Duodenal mucosa (tissue), 2 donors: ENCODE results near the gene TGIF2.
A peak's percentile ranks its signal among the peaks of the same experiment; 100 is the strongest.
"Not testable (repeated sequence)": the region's sequence is repeated elsewhere in the genome, so short reads cannot be mapped to it uniquely, and the experiment has no call there.

Source experiments
- H3K27ac ChIP-seq: one replicate; pipeline ENCODE4 v1.7.0; 2013; ENCODE audit warnings: low read depth, low read length
- H3K27me3 ChIP-seq, 2 donors: one replicate each; pipeline ENCODE4 v1.7.0; 2013; ENCODE audit warnings: low read length in 2 of 2, control low read depth in 1 of 2; ENCODE audit not compliant: insufficient read depth in 2 of 2, control insufficient read depth in 1 of 2
- H3K36me3 ChIP-seq, 2 donors: one replicate each; pipeline ENCODE4 v1.7.0; 2013; ENCODE audit warnings: low read length in 2 of 2, control low read depth in 1 of 2; ENCODE audit not compliant: insufficient read depth in 2 of 2, control insufficient read depth in 1 of 2
- H3K4me1 ChIP-seq, 2 donors: one replicate each; pipeline ENCODE4 v1.7.0; 2013; ENCODE audit warnings: low read length in 2 of 2, control low read depth in 1 of 2; ENCODE audit not compliant: insufficient read depth in 2 of 2, control insufficient read depth in 1 of 2
- H3K4me3 ChIP-seq, 2 donors: one replicate each; pipeline ENCODE4 v1.7.0; 2013; ENCODE audit warnings: low read length in 2 of 2, low read depth in 1 of 2
- H3K9ac ChIP-seq, 2 donors: one replicate each; pipeline ENCODE4 v1.7.0; 2013; ENCODE audit warnings: low read length in 2 of 2, low read depth in 1 of 2
- H3K9me3 ChIP-seq, 2 donors: one replicate each; pipeline ENCODE4 v1.7.0; 2013; ENCODE audit warnings: low read length in 2 of 2, control low read depth in 1 of 2; ENCODE audit not compliant: control insufficient read depth in 1 of 2

Gene TGIF2

DNA sequence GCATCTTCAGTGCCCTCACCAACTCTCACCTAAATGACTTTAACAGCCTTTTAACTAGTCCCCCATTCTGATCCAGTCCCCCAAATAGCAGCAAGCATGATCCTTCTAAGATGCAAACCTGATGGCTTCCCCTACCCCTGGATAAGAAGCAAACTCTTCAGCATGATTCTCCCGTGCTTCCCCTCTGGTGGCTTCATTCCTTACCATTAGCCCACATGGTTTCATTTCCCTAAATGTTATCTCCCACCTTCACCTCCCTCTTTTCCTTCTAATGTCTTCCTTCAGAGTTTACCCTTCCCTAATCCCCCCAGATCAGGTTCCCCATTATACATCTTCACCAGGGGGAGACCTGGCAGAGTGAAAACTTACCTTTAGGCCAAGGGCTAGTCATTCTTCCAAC lies 28.1 kb downstream of the TGIF2 start:
- Histone ChIP-seq H3K4me1 (peaks cover 10 to 15% of the 10 kb centered on the region in 2 donors), H3K27me3 (no peaks in the 10 kb centered on the region), H3K4me3 (no peak overlapping the region), H3K36me3 (no peaks in the 10 kb centered on the region), H3K9ac (no peak overlapping the region), H3K27ac (no peak overlapping the region), H3K9me3 (no peaks in the 10 kb centered on the region)

DNA sequence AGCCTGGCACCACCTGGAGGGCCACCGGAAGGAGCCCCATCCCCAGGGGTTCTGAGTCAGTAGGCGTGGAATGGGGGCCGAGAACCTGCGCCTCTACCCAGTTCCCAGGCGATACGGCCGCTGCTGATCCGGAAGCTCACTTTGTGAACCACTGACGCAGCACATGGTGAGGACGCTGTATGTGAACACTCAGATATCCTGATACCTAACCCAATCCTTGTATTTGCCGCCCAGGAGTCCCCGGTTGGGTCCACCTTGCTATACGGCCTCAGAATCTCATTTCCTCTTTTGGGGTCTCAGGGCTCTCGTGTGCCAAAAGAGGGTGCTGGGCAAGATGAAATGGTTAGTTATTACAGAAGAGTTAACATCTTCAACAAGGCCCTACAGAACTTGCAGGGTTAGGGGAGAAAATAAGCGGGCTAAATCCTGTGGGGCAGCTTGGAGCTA lies 31.6 kb downstream of the TGIF2 start:
- no peaks in the 10 kb centered on the region for H3K9me3 ChIP-seq
- H3K36me3 ChIP-seq, result peaks cover 11 to 21% of the 10 kb centered on the region in 2 donors
- H3K4me1 ChIP-seq, result peaks cover 21 to 25% of the 10 kb centered on the region in 2 donors
- H3K9ac ChIP-seq, result peak overlapping the region; percentile 76 to 99
- H3K27ac ChIP-seq, result peak overlapping the region; percentile 91
- H3K27me3 ChIP-seq, result no peaks in the 10 kb centered on the region
- H3K4me3 ChIP-seq, result peak overlapping the region; percentile 61 to 72

DNA sequence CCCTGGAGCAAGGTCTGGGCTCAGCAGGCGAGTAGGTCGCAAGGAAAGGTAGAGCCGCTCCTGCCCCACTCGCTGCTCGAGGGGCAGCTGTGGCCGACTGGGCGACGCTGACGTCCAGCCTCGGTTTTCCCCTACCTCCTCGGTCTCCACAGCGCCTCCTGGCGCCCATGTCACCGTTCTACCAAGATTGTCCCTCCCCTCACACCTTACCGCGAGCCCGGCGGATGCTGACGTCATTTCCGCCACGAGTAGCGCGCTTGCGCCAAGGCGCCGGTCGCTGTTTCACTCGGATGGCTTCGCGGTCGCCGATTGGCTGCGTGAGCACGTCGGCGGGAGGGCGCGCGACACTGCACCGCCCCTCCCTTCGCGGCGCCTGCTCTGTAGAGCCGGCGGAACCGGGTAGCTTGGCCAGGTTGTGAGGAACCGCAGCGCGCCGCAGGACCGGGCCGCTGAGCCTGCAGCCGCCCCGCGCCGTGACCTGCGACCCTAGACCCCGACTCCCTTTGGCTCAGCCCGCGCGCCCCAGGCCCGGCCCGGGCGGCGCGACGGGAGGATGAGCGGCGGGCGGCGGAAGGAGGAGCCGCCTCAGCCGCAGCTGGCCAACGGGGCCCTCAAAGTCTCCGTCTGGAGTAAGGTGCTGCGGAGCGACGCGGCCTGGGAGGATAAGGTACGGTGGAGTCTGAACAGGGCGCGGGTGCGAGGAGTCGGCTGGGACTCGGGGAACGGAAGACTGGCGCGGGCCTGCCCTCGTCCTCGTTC lies 32.2 kb downstream of the TGIF2 start, which contains the start of gene RAB5IF:
TSS of gene RAB5IF (plus strand) at position 381 of the 759 bp plus-strand sequence. CDS start at position 554, 173 bp downstream.
- H3K9ac ChIP-seq, result peak within 1 kb of the TSS; percentile 94 to 99
- H3K27me3 ChIP-seq, result no peaks in the 10 kb centered on the region
- H3K27ac ChIP-seq, result peak within 1 kb of the TSS; percentile 91
- H3K4me1 ChIP-seq, result peaks cover 21 to 25% of the 10 kb centered on the region in 2 donors
- H3K9me3 ChIP-seq, result no peaks in the 10 kb centered on the region
- peak within 1 kb of the TSS; percentile 98 to 99 for H3K4me3 ChIP-seq
- peaks cover 12 to 27% of the 10 kb centered on the region in 2 donors for H3K36me3 ChIP-seq

DNA sequence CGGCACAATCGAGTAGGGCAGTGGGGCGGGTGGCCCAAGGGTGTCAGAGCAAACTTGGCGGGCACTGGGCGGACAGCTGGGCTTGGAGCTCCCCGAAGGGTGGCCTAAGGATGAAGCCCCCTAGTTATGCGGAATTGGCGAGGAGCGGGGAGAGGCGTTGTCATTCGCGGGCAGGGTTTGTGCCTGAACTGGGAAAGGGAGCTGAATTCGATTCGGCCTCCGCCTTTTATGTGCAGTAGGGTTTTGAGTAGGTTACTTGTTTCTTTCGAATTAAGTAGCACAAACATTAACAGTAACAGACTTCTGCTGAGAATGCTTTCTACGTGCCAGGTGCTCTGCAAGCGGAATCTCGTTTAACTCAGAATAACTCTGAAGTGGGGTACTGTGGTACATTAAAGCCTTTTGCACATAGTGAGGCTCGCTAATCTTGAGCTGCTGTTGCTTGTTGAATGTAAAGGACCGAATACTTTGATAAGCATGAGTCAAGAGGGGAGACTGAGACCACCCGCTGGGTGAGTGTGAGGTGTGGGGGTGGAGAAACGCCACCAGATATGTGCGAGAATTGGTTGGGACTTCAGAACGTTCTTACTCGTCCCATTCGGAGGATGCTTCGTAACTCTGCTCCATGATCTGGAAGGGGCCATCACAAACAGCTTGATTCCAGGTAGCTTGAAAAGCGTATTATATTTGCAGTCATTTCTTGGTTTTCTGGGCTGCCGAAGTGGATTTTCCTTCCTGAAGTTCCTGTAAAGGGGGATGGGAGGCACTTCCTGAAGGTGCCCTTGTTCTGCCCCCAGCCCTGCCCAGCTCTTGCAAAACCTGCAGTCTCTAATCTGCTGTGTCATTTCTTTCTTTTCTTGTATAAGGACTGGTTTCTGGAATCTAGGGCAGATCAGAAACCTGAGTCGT lies 33.0 kb downstream of the TGIF2 start:
- Histone ChIP-seq H3K4me1 (peaks cover 21 to 25% of the 10 kb centered on the region in 2 donors), H3K27me3 (no peaks in the 10 kb centered on the region), H3K27ac (peak overlapping the region; percentile 91), H3K9ac (peak overlapping the region; percentile 94 to 99), H3K36me3 (peaks cover 17 to 33% of the 10 kb centered on the region in 2 donors), H3K4me3 (peak overlapping the region; percentile 98 to 99), H3K9me3 (no peaks in the 10 kb centered on the region)

DNA sequence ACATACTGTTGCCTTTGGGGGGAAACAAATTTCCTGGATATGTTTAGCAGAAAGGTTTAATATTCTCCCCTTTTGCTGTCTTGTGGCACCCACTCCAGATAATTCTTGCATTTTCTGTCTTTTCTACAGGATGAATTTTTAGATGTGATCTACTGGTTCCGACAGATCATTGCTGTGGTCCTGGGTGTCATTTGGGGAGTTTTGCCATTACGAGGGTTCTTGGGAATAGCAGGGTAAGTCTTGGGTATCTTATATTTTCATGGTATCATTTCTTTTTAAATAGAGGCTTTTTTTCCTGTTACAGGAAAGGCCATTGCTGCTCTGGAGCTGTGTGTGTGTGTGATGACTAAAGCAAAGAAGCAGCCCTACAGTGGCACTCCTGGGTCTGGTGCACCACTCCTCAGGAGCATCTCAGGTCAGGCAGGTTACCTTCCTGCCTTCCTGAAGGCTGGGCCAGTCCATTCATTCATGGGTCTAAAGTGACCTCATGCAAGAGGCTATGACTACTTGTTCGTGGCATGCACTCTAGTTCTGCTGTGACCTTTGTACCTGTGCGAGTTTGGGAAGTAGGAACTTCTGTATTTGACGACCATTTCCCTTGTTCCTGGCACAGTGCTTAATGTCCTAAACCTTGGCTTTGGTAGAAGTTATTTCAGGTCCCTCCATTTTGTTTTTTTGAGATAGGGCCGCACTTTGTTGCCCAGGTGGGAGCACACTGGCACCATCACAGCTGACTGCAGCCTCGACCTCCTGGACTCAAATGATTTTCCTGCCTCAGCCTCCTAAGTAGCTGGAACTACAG lies 34.4 kb downstream of the TGIF2 start:
- H3K4me1 ChIP-seq, result peaks cover 21 to 25% of the 10 kb centered on the region in 2 donors
- H3K36me3 ChIP-seq, result peaks cover 29 to 46% of the 10 kb centered on the region in 2 donors
- H3K27ac ChIP-seq, result no peak overlapping the region
- H3K9ac ChIP-seq, result peak overlapping the region in 1 of 2 donors; percentile 99
- peak overlapping the region in 1 of 2 donors; percentile 29 for H3K4me3 ChIP-seq
- no peaks in the 10 kb centered on the region for H3K27me3 ChIP-seq
- H3K9me3 ChIP-seq, result no peaks in the 10 kb centered on the region

GRCh38 chr20:36608388-36608728 lies 35.0 kb downstream of the TGIF2 start:
- Histone ChIP-seq H3K36me3 (peaks cover 33 to 51% of the 10 kb centered on the region in 2 donors), H3K4me1 (peaks cover 23 to 25% of the 10 kb centered on the region in 2 donors)
- not testable (repeated sequence) for H3K27ac ChIP-seq, H3K4me3 ChIP-seq, H3K27me3 ChIP-seq, H3K9me3 ChIP-seq, H3K9ac ChIP-seq

GRCh38 chr20:36611625-36612024 lies 38.2 kb downstream of the TGIF2 start:
- H3K27ac ChIP-seq, result no peak overlapping the region
- H3K27me3 ChIP-seq, result no peaks in the 10 kb centered on the region
- no peaks in the 10 kb centered on the region for H3K9me3 ChIP-seq
- no peak overlapping the region for H3K4me3 ChIP-seq
- peaks cover 22 to 23% of the 10 kb centered on the region in 2 donors for H3K4me1 ChIP-seq
- H3K9ac ChIP-seq, result no peak overlapping the region
- peaks cover 51 to 73% of the 10 kb centered on the region in 2 donors for H3K36me3 ChIP-seq

GRCh38 chr20:36613974-36614373 lies 40.6 kb downstream of the TGIF2 start:
- Histone ChIP-seq H3K27ac (no peak overlapping the region), H3K4me1 (peaks cover 7 to 10% of the 10 kb centered on the region in 2 donors), H3K27me3 (no peaks in the 10 kb centered on the region), H3K4me3 (no peak overlapping the region), H3K36me3 (peaks cover 45 to 61% of the 10 kb centered on the region in 2 donors), H3K9me3 (no peaks in the 10 kb centered on the region), H3K9ac (no peak overlapping the region)

DNA sequence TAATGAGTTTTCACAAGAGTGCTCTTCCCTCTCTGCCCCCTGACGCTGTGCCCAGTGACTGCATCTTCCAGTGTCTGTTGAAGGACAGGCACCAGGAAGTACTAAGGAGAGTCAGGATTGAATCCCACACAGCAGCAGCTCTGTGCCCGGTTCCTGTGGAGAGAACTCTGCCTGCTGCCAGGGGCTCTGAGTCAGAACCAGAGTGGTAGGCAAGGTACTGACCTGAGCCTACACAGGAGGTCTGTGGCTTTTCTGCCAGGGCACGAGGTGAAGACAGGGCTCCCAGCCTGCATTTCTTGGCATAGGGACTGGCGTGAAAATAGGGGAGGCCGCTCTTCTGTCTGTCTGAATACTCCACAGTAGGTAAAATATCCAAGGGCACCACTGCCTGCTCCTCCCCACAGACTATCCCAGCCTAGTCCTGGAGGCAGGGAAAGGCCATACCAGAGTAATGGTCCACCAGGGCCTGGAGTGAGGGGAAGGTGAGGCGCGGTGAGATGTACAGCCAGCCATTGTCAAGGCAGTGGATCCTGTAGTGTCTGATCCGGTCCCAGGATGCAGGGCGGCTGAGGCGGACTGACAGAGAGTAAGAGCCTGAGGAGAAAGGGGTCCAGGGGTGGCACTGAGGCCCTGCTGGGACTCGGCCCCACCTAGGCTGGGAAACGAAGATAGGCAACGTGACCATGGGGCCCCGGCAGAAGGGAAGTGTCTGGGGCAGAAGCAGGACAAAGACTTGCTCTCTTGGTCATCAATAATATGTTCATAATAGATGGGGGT lies 41.6 kb downstream of the TGIF2 start:
- Histone ChIP-seq H3K9me3 (no peaks in the 10 kb centered on the region), H3K36me3 (peaks cover 41 to 52% of the 10 kb centered on the region in 2 donors), H3K27ac (no peak overlapping the region), H3K4me1 (peaks cover 7 to 10% of the 10 kb centered on the region in 2 donors), H3K4me3 (no peak overlapping the region), H3K27me3 (no peaks in the 10 kb centered on the region), H3K9ac (no peak overlapping the region)
